22Rv1 (cell line): Measurements from ENCODE around the gene EIF4A2.
"Not testable (repeated sequence)": the region's sequence is repeated elsewhere in the genome, so short reads cannot be mapped to it uniquely, and the experiment has no call there.

Source experiments
- H3K27ac ChIP-seq: fragments of 450-650 bp; 2 replicates; pipeline ENCODE4 v1.5.1; 2017
- ZFX ChIP-seq: fragments of 450-650 bp; IDR thresholded peaks from 2 replicates; pipeline ENCODE4 v1.6.1; 2017; ENCODE audit warnings: antibody characterized with exemption, borderline replicate concordance
- TF ChIP-seq, protein P1 (sequence below): fragments of 450-650 bp; IDR thresholded peaks from 2 replicates; pipeline ENCODE4 v1.5.1; 2017; ENCODE audit warnings: mild to moderate bottlenecking

EIF4A2 gene

DNA sequence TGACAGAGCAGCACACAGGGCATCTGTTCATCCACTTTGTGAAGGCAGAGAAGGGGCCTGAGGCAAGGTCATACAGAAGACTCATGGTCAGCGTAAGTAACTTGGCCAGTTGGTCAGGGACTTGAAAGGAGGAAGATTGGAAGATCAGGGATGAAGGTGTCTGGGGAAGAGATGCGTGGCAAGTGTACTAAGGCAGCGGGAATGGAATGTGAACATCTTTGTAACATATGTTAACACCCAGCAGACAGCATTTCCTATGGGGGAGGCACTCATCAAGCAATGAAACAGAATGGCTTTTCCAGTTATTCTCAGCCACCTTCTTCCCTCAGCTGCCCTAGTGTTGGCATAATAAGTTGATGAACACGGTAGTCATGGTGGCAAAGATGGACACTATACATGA lies 30.7 kb downstream of the EIF4A2 start:
- H3K27ac ChIP-seq = no peak overlapping the region
- TF ChIP-seq, protein P1, sequence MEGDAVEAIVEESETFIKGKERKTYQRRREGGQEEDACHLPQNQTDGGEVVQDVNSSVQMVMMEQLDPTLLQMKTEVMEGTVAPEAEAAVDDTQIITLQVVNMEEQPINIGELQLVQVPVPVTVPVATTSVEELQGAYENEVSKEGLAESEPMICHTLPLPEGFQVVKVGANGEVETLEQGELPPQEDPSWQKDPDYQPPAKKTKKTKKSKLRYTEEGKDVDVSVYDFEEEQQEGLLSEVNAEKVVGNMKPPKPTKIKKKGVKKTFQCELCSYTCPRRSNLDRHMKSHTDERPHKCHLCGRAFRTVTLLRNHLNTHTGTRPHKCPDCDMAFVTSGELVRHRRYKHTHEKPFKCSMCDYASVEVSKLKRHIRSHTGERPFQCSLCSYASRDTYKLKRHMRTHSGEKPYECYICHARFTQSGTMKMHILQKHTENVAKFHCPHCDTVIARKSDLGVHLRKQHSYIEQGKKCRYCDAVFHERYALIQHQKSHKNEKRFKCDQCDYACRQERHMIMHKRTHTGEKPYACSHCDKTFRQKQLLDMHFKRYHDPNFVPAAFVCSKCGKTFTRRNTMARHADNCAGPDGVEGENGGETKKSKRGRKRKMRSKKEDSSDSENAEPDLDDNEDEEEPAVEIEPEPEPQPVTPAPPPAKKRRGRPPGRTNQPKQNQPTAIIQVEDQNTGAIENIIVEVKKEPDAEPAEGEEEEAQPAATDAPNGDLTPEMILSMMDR = no peak
- no peak for TF ChIP-seq ZFX

DNA sequence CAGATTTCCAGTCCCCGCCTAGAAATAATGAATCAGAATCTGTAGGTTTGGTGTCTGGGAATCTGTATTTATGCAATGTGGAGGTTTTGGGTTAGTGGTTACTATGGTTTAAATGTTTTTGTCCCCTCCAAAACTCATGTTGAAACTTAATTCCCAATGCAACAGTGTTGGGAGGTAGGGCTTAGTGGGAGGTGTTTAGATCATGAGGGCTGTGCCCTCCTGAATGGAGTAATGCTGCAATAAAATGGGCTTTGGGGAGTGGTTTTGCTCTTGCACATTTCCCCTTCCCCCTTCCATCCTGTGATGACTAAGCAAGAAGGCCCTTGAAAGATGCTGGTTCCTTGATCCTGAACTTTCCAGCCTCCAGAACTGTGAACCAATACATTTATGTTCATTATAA lies 32.1 kb downstream of the EIF4A2 start:
- H3K27ac ChIP-seq = no peak overlapping the region
- no peak for TF ChIP-seq ZFX
- TF ChIP-seq, protein P1 = no peak

- H3K27ac ChIP-seq = no peak overlapping the region
- TF ChIP-seq, protein P1 = no peak
- TF ChIP-seq ZFX = no peak
These were observed 35.1 kb downstream of the EIF4A2 start for GRCh38 chr3:186818516-186818915.

GRCh38 chr3:186818956-186819355 lies 35.6 kb downstream of the EIF4A2 start:
- TF ChIP-seq, protein P1 = no peak
- TF ChIP-seq ZFX = no peak
- H3K27ac ChIP-seq = no peak overlapping the region

- no peak for TF ChIP-seq ZFX
- TF ChIP-seq, protein P1 = peak; percentile 90
- H3K27ac ChIP-seq = no peak overlapping the region
These were observed 38.3 kb downstream of the EIF4A2 start for GRCh38 chr3:186821429-186822387.

- H3K27ac ChIP-seq = not testable (repeated sequence)
These were observed 39.0 kb downstream of the EIF4A2 start for GRCh38 chr3:186822388-186822759.

DNA sequence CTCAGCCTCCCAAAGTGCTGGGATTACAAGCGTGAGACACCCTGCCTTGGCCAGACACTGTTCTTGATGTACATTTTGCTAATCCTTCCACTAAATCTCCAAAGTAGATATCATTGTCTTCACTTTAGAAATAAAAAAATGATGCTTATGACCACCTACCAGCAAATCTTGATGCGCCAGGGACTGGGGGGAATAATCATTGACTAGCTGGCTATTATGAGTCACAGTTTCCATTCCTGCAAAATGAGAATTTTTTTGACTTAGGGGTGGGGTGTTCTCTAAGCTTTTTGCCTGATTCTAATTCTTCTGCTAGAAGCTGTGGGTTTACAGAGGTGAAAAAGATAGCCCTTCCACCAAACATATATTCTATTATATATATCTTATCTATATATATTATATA lies 40.0 kb downstream of the EIF4A2 start:
- TF ChIP-seq, protein P1 = no peak
- TF ChIP-seq ZFX = no peak
- no peak overlapping the region for H3K27ac ChIP-seq
